ENCODE data around the gene COX6A2.

- TF ChIP-seq CTCF (IDR thresholded peaks at IDR 0.05) (no peak), MAX (IDR thresholded peaks at IDR 0.05; ENCODE audit: low read depth) (no peak), FOXM1 (IDR thresholded peaks at IDR 0.05; ENCODE audit: low read depth) (no peak), NFIC (IDR thresholded peaks at IDR 0.05; ENCODE audit: borderline replicate concordance) (no peak), RAD21 (IDR thresholded peaks at IDR 0.05; ENCODE audit: low read length) (no peak), TCF12 (IDR thresholded peaks at IDR 0.05) (no peak), YY1 (IDR thresholded peaks at IDR 0.05; ENCODE audit: low read depth) (no peak)
These were observed 34.0 kb upstream of the COX6A2 start for GRCh38 chr16:31461921-31462804.
